HEK293 (cell line): Measurements from ENCODE around the gene ATP5PB.

Experiments used
- CTCF ChIA-PET: fragments of 350-600 bp; formaldehyde crosslinking; extraction: SDS; loops from one replicate; lab custom pipeline; 2021; ENCODE audit warnings: antibody characterized with exemption; lab: Yijun Ruan, JAX
- POLR2A ChIA-PET: fragments of 300-600 bp; formaldehyde crosslinking; extraction: SDS; loops from one replicate; lab custom pipeline; 2020; ENCODE audit warnings: antibody characterized with exemption, inconsistent platforms; lab: Yijun Ruan, JAX
- H3K27ac ChIP-seq: fragments of 200-500 bp; sonication (Bioruptor generic); 2 replicates; pipeline ENCODE4 v1.5.1; 2014; ENCODE audit warnings: low read depth, low read length, control low read depth, inconsistent platforms; ENCODE audit errors: extremely low read depth
- H3K36me3 ChIP-seq, 2 experiments: fragments of 200-500 bp in 1 of 2; sonication (Bioruptor generic) in 1 of 2; 1 replicate in 1 of 2; 2 replicates in 1 of 2; pipeline ENCODE4 v1.5.1; 2014 to 2017; ENCODE audit warnings: inconsistent platforms in 2 of 2, low read length in 2 of 2; ENCODE audit not compliant: control insufficient read depth in 2 of 2, insufficient read depth in 1 of 2
- H3K4me1 ChIP-seq: fragments of 200-500 bp; sonication (Bioruptor generic); 2 replicates; pipeline ENCODE4 v1.5.1; 2014; ENCODE audit warnings: mild to moderate bottlenecking, low read length, inconsistent platforms; ENCODE audit not compliant: control insufficient read depth, insufficient read depth
- H3K4me3 ChIP-seq: 2 replicates; pipeline ENCODE4 v1.5.1; 2011; ENCODE audit warnings: low read depth, mild to moderate bottlenecking, control low read depth, low read length, moderate library complexity
- H3K9me3 ChIP-seq: fragments of 200-500 bp; sonication (Bioruptor generic); 2 replicates; pipeline ENCODE4 v1.5.1; 2014; ENCODE audit warnings: low read depth, low read length, inconsistent platforms; ENCODE audit not compliant: control insufficient read depth, insufficient read depth
- KLF1 ChIP-seq: fragments of 450-650 bp; formaldehyde crosslinking; IDR thresholded peaks from 2 replicates; pipeline ENCODE4 v1.5.1; 2016; ENCODE audit warnings: missing biosample characterization, missing genetic modification characterization
- WT1 ChIP-seq: fragments of 450-650 bp; formaldehyde crosslinking; IDR thresholded peaks from 2 replicates; pipeline ENCODE4 v1.5.1; 2016; ENCODE audit warnings: missing biosample characterization, missing genetic modification characterization
- ZBTB10 ChIP-seq: fragments of 450-650 bp; formaldehyde crosslinking; IDR thresholded peaks from 2 replicates; pipeline ENCODE4 v1.5.1; 2016; ENCODE audit warnings: missing biosample characterization, missing genetic modification characterization
- ZBTB48 ChIP-seq: fragments of 450-650 bp; formaldehyde crosslinking; IDR thresholded peaks from 2 replicates; pipeline ENCODE4 v1.5.1; 2016; ENCODE audit warnings: missing biosample characterization, missing genetic modification characterization
- ZNF132 ChIP-seq: fragments of 450-650 bp; formaldehyde crosslinking; IDR thresholded peaks from 2 replicates; pipeline ENCODE4 v1.5.1; 2017; ENCODE audit warnings: missing biosample characterization, missing genetic modification characterization, borderline replicate concordance
- ZNF223 ChIP-seq: fragments of 450-650 bp; formaldehyde crosslinking; IDR thresholded peaks from 2 replicates; pipeline ENCODE4 v1.5.1; 2016; ENCODE audit warnings: missing biosample characterization, missing genetic modification characterization
- ZNF426 ChIP-seq: fragments of 450-650 bp; formaldehyde crosslinking; IDR thresholded peaks from 2 replicates; pipeline ENCODE4 v1.5.1; 2017; ENCODE audit warnings: missing biosample characterization, missing genetic modification characterization, mild to moderate bottlenecking, inconsistent platforms, moderate library complexity
- ZNF558 ChIP-seq: fragments of 450-650 bp; formaldehyde crosslinking; IDR thresholded peaks from 2 replicates; pipeline ENCODE4 v1.5.1; 2016; ENCODE audit warnings: missing biosample characterization, missing genetic modification characterization
- ZNF704 ChIP-seq: fragments of 450-650 bp; formaldehyde crosslinking; IDR thresholded peaks from 2 replicates; pipeline ENCODE4 v1.5.1; 2016; ENCODE audit warnings: missing biosample characterization, missing genetic modification characterization
- TF ChIP-seq, protein P1 (sequence below): fragments of 450-650 bp; formaldehyde crosslinking; IDR thresholded peaks from 2 replicates; pipeline ENCODE4 v1.5.1; 2016; ENCODE audit warnings: missing biosample characterization, missing genetic modification characterization
- TF ChIP-seq, protein P2 (sequence below): fragments of 450-650 bp; formaldehyde crosslinking; conservative IDR thresholded peaks from 2 replicates; pipeline ENCODE4 v1.5.1; 2016; ENCODE audit warnings: low read depth, missing biosample characterization, missing genetic modification characterization
- TF ChIP-seq, protein P3 (sequence below): fragments of 450-650 bp; formaldehyde crosslinking; IDR thresholded peaks from 2 replicates; pipeline ENCODE4 v1.5.1; 2016; ENCODE audit warnings: missing biosample characterization, missing genetic modification characterization
- TF ChIP-seq, protein P4 (sequence below): fragments of 450-650 bp; formaldehyde crosslinking; IDR thresholded peaks from 2 replicates; pipeline ENCODE4 v1.5.1; 2016; ENCODE audit warnings: missing biosample characterization, missing genetic modification characterization
- TF ChIP-seq, protein P5 (sequence below): fragments of 450-650 bp; formaldehyde crosslinking; IDR thresholded peaks from 2 replicates; pipeline ENCODE4 v1.5.1; 2016; ENCODE audit warnings: missing biosample characterization, missing genetic modification characterization

Gene ATP5PB

DNA sequence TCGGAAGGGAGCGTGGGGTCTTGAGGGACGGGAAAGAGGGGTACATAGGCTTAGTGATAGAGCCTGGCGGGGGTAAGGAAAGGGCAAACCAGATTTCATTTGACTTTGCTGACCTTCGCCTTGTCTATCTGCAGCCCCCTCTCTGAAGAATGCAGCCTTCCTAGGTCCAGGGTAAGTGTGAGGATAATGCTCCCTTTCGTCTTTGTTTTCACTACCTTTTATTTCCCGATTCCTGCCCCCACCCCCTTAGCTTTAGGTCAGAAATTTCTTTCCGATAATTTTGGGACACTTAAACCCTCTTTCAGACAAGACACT lies 396 bp downstream of the ATP5PB start (continued):
- TF ChIP-seq, protein P1, sequence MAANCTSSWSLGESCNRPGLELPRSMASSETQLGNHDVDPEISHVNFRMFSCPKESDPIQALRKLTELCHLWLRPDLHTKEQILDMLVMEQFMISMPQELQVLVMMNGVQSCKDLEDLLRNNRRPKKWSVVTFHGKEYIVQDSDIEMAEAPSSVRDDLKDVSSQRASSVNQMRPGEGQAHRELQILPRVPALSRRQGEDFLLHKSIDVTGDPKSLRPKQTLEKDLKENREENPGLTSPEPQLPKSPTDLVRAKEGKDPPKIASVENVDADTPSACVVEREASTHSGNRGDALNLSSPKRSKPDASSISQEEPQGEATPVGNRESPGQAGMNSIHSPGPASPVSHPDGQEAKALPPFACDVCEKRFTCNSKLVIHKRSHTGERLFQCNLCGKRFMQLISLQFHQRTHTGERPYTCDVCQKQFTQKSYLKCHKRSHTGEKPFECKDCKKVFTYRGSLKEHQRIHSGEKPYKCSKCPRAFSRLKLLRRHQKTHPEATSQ, result 0 out of 2 replicates have a peak, but pooled peaks have one; percentile 17
- TF ChIP-seq ZBTB48 (tag by site-specific recombination) (peak; percentile 27; the same call in 1 of the 2 replicates), KLF1 (tag by site-specific recombination) (no peak), WT1 (tag by site-specific recombination) (0 out of 2 replicates have a peak, but pooled peaks have one; percentile 19), ZNF426 (tag by site-specific recombination) (no peak), ZBTB10 (0 out of 2 replicates have a peak, but pooled peaks have one; percentile 2), ZNF558 (tag by site-specific recombination) (no peak), ZNF132 (tag by site-specific recombination) (no peak), ZNF223 (no peak)
- TF ChIP-seq, protein P2, sequence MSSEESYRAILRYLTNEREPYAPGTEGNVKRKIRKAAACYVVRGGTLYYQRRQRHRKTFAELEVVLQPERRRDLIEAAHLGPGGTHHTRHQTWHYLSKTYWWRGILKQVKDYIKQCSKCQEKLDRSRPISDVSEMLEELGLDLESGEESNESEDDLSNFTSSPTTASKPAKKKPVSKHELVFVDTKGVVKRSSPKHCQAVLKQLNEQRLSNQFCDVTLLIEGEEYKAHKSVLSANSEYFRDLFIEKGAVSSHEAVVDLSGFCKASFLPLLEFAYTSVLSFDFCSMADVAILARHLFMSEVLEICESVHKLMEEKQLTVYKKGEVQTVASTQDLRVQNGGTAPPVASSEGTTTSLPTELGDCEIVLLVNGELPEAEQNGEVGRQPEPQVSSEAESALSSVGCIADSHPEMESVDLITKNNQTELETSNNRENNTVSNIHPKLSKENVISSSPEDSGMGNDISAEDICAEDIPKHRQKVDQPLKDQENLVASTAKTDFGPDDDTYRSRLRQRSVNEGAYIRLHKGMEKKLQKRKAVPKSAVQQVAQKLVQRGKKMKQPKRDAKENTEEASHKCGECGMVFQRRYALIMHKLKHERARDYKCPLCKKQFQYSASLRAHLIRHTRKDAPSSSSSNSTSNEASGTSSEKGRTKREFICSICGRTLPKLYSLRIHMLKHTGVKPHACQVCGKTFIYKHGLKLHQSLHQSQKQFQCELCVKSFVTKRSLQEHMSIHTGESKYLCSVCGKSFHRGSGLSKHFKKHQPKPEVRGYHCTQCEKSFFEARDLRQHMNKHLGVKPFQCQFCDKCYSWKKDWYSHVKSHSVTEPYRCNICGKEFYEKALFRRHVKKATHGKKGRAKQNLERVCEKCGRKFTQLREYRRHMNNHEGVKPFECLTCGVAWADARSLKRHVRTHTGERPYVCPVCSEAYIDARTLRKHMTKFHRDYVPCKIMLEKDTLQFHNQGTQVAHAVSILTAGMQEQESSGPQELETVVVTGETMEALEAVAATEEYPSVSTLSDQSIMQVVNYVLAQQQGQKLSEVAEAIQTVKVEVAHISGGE (tag by site-specific recombination), result 0 out of 2 replicates have a peak, but pooled peaks have one; percentile 2
- TF ChIP-seq, protein P3, sequence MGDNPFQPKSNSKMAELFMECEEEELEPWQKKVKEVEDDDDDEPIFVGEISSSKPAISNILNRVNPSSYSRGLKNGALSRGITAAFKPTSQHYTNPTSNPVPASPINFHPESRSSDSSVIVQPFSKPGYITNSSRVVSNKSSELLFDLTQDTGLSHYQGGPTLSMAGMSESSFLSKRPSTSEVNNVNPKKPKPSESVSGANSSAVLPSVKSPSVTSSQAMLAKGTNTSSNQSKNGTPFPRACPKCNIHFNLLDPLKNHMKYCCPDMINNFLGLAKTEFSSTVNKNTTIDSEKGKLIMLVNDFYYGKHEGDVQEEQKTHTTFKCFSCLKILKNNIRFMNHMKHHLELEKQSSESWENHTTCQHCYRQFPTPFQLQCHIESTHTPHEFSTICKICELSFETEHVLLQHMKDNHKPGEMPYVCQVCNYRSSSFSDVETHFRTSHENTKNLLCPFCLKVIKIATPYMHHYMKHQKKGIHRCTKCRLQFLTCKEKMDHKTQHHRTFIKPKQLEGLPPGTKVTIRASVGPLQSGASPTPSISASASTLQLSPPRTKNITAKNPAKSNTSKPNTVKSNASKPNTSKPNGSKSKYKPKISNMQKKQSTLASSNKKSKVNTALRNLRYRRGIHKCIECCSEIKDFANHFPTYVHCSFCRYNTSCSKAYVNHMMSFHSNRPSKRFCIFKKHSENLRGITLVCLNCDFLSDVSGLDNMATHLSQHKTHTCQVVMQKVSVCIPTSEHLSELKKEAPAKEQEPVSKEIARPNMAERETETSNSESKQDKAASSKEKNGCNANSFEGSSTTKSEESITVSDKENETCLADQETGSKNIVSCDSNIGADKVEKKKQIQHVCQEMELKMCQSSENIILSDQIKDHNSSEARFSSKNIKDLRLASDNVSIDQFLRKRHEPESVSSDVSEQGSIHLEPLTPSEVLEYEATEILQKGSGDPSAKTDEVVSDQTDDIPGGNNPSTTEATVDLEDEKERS (tag by site-specific recombination), result no peak
- TF ChIP-seq, protein P4, sequence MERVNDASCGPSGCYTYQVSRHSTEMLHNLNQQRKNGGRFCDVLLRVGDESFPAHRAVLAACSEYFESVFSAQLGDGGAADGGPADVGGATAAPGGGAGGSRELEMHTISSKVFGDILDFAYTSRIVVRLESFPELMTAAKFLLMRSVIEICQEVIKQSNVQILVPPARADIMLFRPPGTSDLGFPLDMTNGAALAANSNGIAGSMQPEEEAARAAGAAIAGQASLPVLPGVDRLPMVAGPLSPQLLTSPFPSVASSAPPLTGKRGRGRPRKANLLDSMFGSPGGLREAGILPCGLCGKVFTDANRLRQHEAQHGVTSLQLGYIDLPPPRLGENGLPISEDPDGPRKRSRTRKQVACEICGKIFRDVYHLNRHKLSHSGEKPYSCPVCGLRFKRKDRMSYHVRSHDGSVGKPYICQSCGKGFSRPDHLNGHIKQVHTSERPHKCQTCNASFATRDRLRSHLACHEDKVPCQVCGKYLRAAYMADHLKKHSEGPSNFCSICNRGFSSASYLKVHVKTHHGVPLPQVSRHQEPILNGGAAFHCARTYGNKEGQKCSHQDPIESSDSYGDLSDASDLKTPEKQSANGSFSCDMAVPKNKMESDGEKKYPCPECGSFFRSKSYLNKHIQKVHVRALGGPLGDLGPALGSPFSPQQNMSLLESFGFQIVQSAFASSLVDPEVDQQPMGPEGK (tag by site-specific recombination), result 0 out of 2 replicates have a peak, but pooled peaks have one; percentile 18

GRCh38 chr1:111450185-111450584 lies 921 bp downstream of the ATP5PB start:
- Histone ChIP-seq H3K9me3 (no peaks in the 10 kb centered on the region), H3K4me3 (peak overlapping the region; percentile 99), H3K36me3 (peaks cover 16 to 71% of the 10 kb centered on the region in 2 experiments; a peak in 2 of 3 replicates), H3K4me1 (no peaks in the 10 kb centered on the region), H3K27ac (no peak overlapping the region)
- TF ChIP-seq, protein P5, sequence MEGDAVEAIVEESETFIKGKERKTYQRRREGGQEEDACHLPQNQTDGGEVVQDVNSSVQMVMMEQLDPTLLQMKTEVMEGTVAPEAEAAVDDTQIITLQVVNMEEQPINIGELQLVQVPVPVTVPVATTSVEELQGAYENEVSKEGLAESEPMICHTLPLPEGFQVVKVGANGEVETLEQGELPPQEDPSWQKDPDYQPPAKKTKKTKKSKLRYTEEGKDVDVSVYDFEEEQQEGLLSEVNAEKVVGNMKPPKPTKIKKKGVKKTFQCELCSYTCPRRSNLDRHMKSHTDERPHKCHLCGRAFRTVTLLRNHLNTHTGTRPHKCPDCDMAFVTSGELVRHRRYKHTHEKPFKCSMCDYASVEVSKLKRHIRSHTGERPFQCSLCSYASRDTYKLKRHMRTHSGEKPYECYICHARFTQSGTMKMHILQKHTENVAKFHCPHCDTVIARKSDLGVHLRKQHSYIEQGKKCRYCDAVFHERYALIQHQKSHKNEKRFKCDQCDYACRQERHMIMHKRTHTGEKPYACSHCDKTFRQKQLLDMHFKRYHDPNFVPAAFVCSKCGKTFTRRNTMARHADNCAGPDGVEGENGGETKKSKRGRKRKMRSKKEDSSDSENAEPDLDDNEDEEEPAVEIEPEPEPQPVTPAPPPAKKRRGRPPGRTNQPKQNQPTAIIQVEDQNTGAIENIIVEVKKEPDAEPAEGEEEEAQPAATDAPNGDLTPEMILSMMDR (tag by site-specific recombination), result no peak
- TF ChIP-seq ZNF704, result no peak
- CTCF ChIA-PET, result interaction anchor here (0.6 to 0.8 kb wide), 2 partner anchors 210 to 348 kb away, joined by 4 read pairs; no protein-coding TSS in a partner anchor
- POLR2A ChIA-PET, result no interaction called here
